ENCODE data around the gene TMEM154. TPM values are rescaled to one million over a fixed set of nuclear protein-coding genes. Genes with fewer than 3 reads are reported as not detected.

TMEM154 gene
- total and polyA plus RNA-seq, 7 donors: under 0.01 to 3.2 (median 0.69) TPM

GRCh38 chr4:152678841-152679240 lies 956 bp downstream of the TMEM154 start:
- Histone ChIP-seq H3K36me3 (no peaks in the 10 kb centered on the region), H3K4me1 (peaks cover 0 to 14% (median 12%) of the 10 kb centered on the region in 4 donors), H3K27me3 (peaks cover 0 to 6% (median 0%) of the 10 kb centered on the region in 3 donors), H3K4me3 (no peak overlapping the region), H3K27ac (no peak overlapping the region), H3K9me3 (no peaks in the 10 kb centered on the region)
- WGBS, 2 donors: 15 to 59% methylated on average over 1 of the region's 1 CpG
- no peak for TF ChIP-seq POLR2AphosphoS5 (IDR thresholded peaks at IDR 0.05)
- no peak for TF ChIP-seq POLR2A (IDR thresholded peaks at IDR 0.05)
- TF ChIP-seq CTCF (IDR thresholded peaks at IDR 0.05): no peak
- intact Hi-C loops (cut with DNase I): no loop called here
- DNase-seq: no peak

GRCh38 chr4:152677117-152677516 lies 2.7 kb downstream of the TMEM154 start:
- WGBS, 2 donors: 83 to 90% methylated on average over 2 of the region's 2 CpGs
- Histone ChIP-seq H3K9me3 (no peaks in the 10 kb centered on the region), H3K4me1 (peaks cover 0 to 14% (median 12%) of the 10 kb centered on the region in 4 donors), H3K27me3 (peaks cover 0 to 6% (median 0%) of the 10 kb centered on the region in 3 donors), H3K36me3 (no peaks in the 10 kb centered on the region), H3K27ac (no peak overlapping the region), H3K4me3 (no peak overlapping the region)
- intact Hi-C loops (cut with DNase I): no loop called here
- no peak for TF ChIP-seq POLR2A (IDR thresholded peaks at IDR 0.05)
- TF ChIP-seq EP300 (IDR thresholded peaks at IDR 0.05): no peak
- TF ChIP-seq CTCF (IDR thresholded peaks at IDR 0.05): no peak
- TF ChIP-seq POLR2AphosphoS5 (IDR thresholded peaks at IDR 0.05): no peak
- DNase-seq: no peak

GRCh38 chr4:152676052-152676854 lies 3.5 kb downstream of the TMEM154 start:
- DNase-seq: no peak
- H3K4me1 ChIP-seq: peaks cover 0 to 14% (median 12%) of the 10 kb centered on the region in 4 donors
- no peak overlapping the region for H3K27ac ChIP-seq
- no peaks in the 10 kb centered on the region for H3K9me3 ChIP-seq
- 56 to 57% methylated on average over 3 of the region's 3 CpGs for WGBS, 2 donors
- no peak overlapping the region for H3K4me3 ChIP-seq
- H3K36me3 ChIP-seq: no peaks in the 10 kb centered on the region
- peaks cover 0 to 6% (median 0%) of the 10 kb centered on the region in 3 donors for H3K27me3 ChIP-seq
- intact Hi-C loops (cut with DNase I): no loop called here
- TF ChIP-seq EP300 (IDR thresholded peaks at IDR 0.05): no peak
- no peak for TF ChIP-seq POLR2A (IDR thresholded peaks at IDR 0.05)
- no peak for TF ChIP-seq POLR2AphosphoS5 (IDR thresholded peaks at IDR 0.05)
- TF ChIP-seq CTCF (IDR thresholded peaks at IDR 0.05): no peak

- no peak overlapping the region for H3K27ac ChIP-seq
- H3K36me3 ChIP-seq: no peaks in the 10 kb centered on the region
- H3K9me3 ChIP-seq: no peaks in the 10 kb centered on the region
- TF ChIP-seq POLR2A (IDR thresholded peaks at IDR 0.05) (no peak), POLR2AphosphoS5 (IDR thresholded peaks at IDR 0.05) (no peak), EP300 (IDR thresholded peaks at IDR 0.05) (no peak), CTCF (IDR thresholded peaks at IDR 0.05) (no peak)
- H3K4me3 ChIP-seq: no peak overlapping the region
- intact Hi-C loops (cut with DNase I): no loop called here
- WGBS, 2 donors: 68 to 80% methylated on average over 3 of the region's 3 CpGs
- peaks cover 0 to 5% (median 3%) of the 10 kb centered on the region in 4 donors for H3K4me1 ChIP-seq
- DNase-seq: no peak
- peaks cover 0 to 6% (median 0%) of the 10 kb centered on the region in 3 donors for H3K27me3 ChIP-seq
Measured at GRCh38 chr4:152674359-152674758, 5.4 kb downstream of the TMEM154 start.

Data from sigmoid colon (tissue), 7 donors.